ENCODE data around the gene KRTAP4-5.

GRCh38 chr17:41145261-41145660 is 4.4 kb downstream of the KRTAP4-5 start:
- TF ChIP-seq CTCF (IDR thresholded peaks at IDR 0.05) = no peak
- TF ChIP-seq POLR2A (IDR thresholded peaks at IDR 0.05) = no peak
- TF ChIP-seq POLR2AphosphoS5 (IDR thresholded peaks at IDR 0.05) = no peak
- TF ChIP-seq EP300 (IDR thresholded peaks at IDR 0.05) = no peak
